Vagina (tissue), 2 donors: ENCODE results near the gene OTOGL. TPM values are rescaled to one million over a fixed set of nuclear protein-coding genes. Genes with fewer than 3 reads are reported as not detected.

Experiments
- DNase-seq, 2 donors: peaks; one replicate each; pipeline ENCODE4 v3.0.0-alpha.2; 2017; ENCODE audit errors: extremely low spot score in 2 of 2
- H3K27ac ChIP-seq: fragments of 200-600 bp; sonication (generic); one replicate; pipeline ENCODE4 v1.5.1; 2019
- H3K27me3 ChIP-seq: fragments of 200-600 bp; sonication (generic); one replicate; pipeline ENCODE4 v1.5.1; 2019
- H3K36me3 ChIP-seq, 2 donors: fragments of 200-600 bp; sonication (generic); one replicate each; pipeline ENCODE4 v1.5.1; 2017 to 2019
- H3K4me1 ChIP-seq: fragments of 200-600 bp; sonication (generic); one replicate; pipeline ENCODE4 v1.5.1; 2019
- H3K4me3 ChIP-seq, 2 donors: fragments of 200-600 bp; sonication (generic); 1 replicate in 1 of 2; 2 replicates in 1 of 2; pipeline ENCODE4 v1.5.1; 2016 to 2019
- H3K9me3 ChIP-seq: fragments of 200-600 bp; sonication (generic); one replicate; pipeline ENCODE4 v1.5.1; 2019
- CTCF ChIP-seq, 3 experiments: fragments of 450-650 bp in 2 of 3; fragments of 200-600 bp in 1 of 3; sonication (generic) in 1 of 3; IDR thresholded peaks; one replicate each; pipeline ENCODE4 v1.5.1; 2017 to 2019; ENCODE audit warnings: antibody characterized with exemption in 3 of 3, mild to moderate bottlenecking in 2 of 3, moderate library complexity in 2 of 3
- POLR2A ChIP-seq, 2 donors: fragments of 450-650 bp; IDR thresholded peaks; one replicate each; pipeline ENCODE4 v1.6.1; 2017; ENCODE audit warnings: antibody characterized with exemption in 2 of 2, mild to moderate bottlenecking in 2 of 2, moderate library complexity in 2 of 2
- POLR2AphosphoS5 ChIP-seq, 2 donors: sonication (generic); formaldehyde crosslinking; IDR thresholded peaks; one replicate each; pipeline ENCODE4 v1.9.0; 2017; ENCODE audit warnings: antibody characterized with exemption in 2 of 2, mild to moderate bottlenecking in 2 of 2, low read depth in 1 of 2; ENCODE audit not compliant: insufficient read depth in 1 of 2
- intact Hi-C: fragments of 100-400 bp; cut with DNase I; formaldehyde crosslinking; loops from one replicate; pipeline ENCODE4 v1.15.1; 2023
- total RNA-seq: library from RNA; depleted of rRNA; stranded (reverse); fragments of >200 nt; gene quantifications from one replicate; pipeline ENCODE4 v1.2.3, GENCODE V29; 2016

Gene OTOGL
- total RNA-seq, 1 donor from 2014 or later, result under 0.01 TPM

GRCh38 chr12:80264891-80265290, 165.6 kb downstream of the OTOGL start:
- peaks cover 4% of the 10 kb centered on the region for H3K4me1 ChIP-seq
- intact Hi-C loops, result loop anchor here (10.0 kb wide), 1 partner anchor 710 kb away; no protein-coding TSS in a partner anchor
- no peak for DNase-seq
- H3K27ac ChIP-seq, result no peak overlapping the region
- H3K27me3 ChIP-seq, result no peaks in the 10 kb centered on the region
- H3K9me3 ChIP-seq, result no peaks in the 10 kb centered on the region
- no peaks in the 10 kb centered on the region for H3K36me3 ChIP-seq
- H3K4me3 ChIP-seq, result no peak overlapping the region
- no peak for TF ChIP-seq CTCF (IDR thresholded peaks at IDR 0.05)
- no peak for TF ChIP-seq POLR2A (IDR thresholded peaks at IDR 0.05)
- no peak for TF ChIP-seq POLR2AphosphoS5 (IDR thresholded peaks at IDR 0.05; ENCODE audit: insufficient read depth in 1 of 2, low read depth in 1 of 2)

- intact Hi-C loops, result loop anchor here (10.0 kb wide), 1 partner anchor 714 kb away; no protein-coding TSS in a partner anchor
- Histone ChIP-seq H3K27me3 (no peaks in the 10 kb centered on the region), H3K9me3 (no peaks in the 10 kb centered on the region), H3K4me1 (peaks cover 4% of the 10 kb centered on the region), H3K27ac (no peak overlapping the region), H3K36me3 (no peaks in the 10 kb centered on the region), H3K4me3 (no peak overlapping the region)
- TF ChIP-seq POLR2AphosphoS5 (IDR thresholded peaks at IDR 0.05; ENCODE audit: insufficient read depth in 1 of 2, low read depth in 1 of 2) (peak in 1 of 2 donors; percentile 52), POLR2A (IDR thresholded peaks at IDR 0.05) (no peak)
- no peak for DNase-seq
These were observed 169.8 kb downstream of the OTOGL start for GRCh38 chr12:80268924-80269749.

DNA sequence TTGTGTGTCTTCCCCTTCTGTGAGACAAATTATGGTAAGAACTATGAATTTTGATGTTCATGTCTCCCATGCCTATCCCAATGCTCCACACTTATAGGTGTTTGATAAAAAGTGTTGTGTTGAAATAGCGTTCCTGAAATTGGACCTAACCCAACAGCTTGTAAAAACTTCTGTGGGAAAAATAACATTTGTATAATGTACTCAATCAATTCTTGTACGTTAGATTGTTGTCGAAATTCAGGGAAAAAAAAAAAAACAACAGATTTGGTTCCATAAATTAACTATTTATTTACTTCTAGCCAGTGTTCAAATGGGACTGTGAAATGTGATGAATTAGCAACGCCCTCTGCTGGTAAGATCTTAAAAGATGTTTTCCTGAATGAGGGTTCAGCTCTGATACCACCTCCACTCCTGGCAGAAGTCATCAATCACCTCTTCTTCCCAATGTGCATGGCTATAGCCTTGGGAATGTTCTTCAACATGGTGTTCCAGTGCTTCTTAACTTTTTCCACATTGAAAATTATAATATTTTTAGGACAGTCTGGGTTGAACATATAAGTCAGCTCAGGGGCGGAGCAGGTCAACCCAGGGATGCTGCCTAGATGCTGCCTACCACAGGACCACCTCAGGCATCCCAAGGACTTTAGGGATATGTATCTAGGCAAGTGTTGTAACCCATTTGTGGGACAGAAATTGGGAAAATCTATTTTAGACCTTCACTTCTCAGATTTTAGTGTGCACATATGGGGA, 170.6 kb downstream of the OTOGL start:
- no peak for DNase-seq
- no peak overlapping the region for H3K27ac ChIP-seq
- H3K9me3 ChIP-seq, result no peaks in the 10 kb centered on the region
- H3K4me1 ChIP-seq, result peaks cover 4% of the 10 kb centered on the region
- no peaks in the 10 kb centered on the region for H3K36me3 ChIP-seq
- TF ChIP-seq CTCF (IDR thresholded peaks at IDR 0.05) (peak in 2 of 3 experiments; percentile 22 to 51), POLR2AphosphoS5 (IDR thresholded peaks at IDR 0.05; ENCODE audit: insufficient read depth in 1 of 2, low read depth in 1 of 2) (peak in 1 of 2 donors; percentile 13), POLR2A (IDR thresholded peaks at IDR 0.05) (no peak)
- intact Hi-C loops, result loop anchor here (10.0 kb wide), 1 partner anchor 715 kb away; no protein-coding TSS in a partner anchor
- H3K27me3 ChIP-seq, result no peaks in the 10 kb centered on the region
- no peak overlapping the region for H3K4me3 ChIP-seq

DNA sequence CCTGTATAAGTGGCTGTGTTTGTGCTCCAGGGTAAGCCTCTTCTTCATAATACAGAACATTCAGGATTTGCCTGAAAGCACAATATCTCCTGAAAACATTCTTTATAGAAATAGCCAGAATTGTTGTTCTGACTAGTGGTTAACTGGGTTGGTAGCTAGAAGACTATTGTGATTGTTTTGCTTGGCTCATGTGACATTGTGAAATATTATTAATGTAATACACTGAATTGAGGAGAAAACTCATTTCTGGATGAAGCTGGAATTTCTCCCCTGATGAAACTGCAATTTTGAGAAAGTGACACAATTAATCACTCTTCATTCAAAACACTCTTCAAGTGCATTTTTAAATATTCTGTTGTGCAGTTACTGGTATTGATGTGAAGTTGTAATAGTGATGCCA, 172.4 kb downstream of the OTOGL start:
- intact Hi-C loops, result no loop called here
- H3K36me3 ChIP-seq, result no peaks in the 10 kb centered on the region
- DNase-seq, result no peak
- H3K27ac ChIP-seq, result no peak overlapping the region
- H3K4me3 ChIP-seq, result no peak overlapping the region
- H3K27me3 ChIP-seq, result no peaks in the 10 kb centered on the region
- H3K9me3 ChIP-seq, result no peaks in the 10 kb centered on the region
- H3K4me1 ChIP-seq, result peaks cover 4% of the 10 kb centered on the region
- TF ChIP-seq POLR2A (IDR thresholded peaks at IDR 0.05) (no peak), POLR2AphosphoS5 (IDR thresholded peaks at IDR 0.05; ENCODE audit: insufficient read depth in 1 of 2, low read depth in 1 of 2) (no peak), CTCF (IDR thresholded peaks at IDR 0.05) (no peak)

DNA sequence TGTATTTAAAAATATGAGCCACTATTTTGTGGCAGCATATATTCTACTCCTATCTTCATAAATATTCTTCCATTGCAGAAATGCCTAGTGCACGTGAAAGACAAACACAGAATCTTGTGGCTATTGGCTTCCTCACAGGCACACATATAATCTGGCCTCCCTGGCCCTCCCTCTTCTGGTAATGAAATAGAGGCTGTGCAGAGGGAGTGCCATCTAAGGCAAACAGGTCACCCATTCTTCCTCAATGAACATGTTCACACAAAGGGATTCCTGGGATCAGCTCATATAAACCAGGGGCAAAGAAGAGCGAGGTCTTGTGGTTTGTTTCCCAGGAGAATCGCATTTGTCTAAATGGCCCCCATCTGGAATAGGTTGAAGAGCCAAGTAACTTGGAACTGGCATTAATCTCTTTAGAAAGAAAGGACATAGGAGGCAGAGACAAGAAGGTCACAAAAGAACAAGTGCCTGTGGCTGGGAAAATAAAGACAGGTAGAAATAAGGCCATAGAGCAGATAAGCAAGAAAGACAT, 173.1 kb downstream of the OTOGL start:
- Histone ChIP-seq H3K9me3 (no peaks in the 10 kb centered on the region), H3K4me1 (peaks cover 4% of the 10 kb centered on the region), H3K27me3 (no peaks in the 10 kb centered on the region), H3K36me3 (no peaks in the 10 kb centered on the region), H3K27ac (no peak overlapping the region), H3K4me3 (no peak overlapping the region)
- intact Hi-C loops, result no loop called here
- no peak for DNase-seq
- TF ChIP-seq POLR2A (IDR thresholded peaks at IDR 0.05) (no peak), POLR2AphosphoS5 (IDR thresholded peaks at IDR 0.05; ENCODE audit: insufficient read depth in 1 of 2, low read depth in 1 of 2) (no peak), CTCF (IDR thresholded peaks at IDR 0.05) (no peak)
